ENCODE data around the gene SPATA4.

DNA sequence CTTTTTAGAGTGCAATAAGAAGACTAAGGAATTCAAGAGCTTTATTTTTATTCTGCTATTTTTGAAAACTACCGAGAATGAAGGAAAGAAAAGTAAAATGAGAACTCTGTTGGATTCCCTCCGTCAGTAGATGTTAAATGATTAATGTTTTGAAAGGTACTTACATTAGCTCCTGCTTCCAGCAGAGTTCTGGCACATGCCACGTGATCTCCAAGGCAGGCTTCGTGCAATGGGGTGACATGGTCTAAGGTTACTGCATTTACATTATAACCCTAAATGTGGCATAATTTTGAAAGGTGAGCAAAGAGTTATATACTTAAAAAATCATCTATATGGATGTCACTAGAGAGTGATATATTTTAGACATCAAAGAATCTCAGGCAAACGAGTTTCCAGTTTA, 26.8 kb upstream of the SPATA4 start:
- TF ChIP-seq EZH2 (optimal IDR thresholded peaks at IDR 0.05; ENCODE audit: low read depth, low read length) (no peak), EZH2phosphoT487 (IDR thresholded peaks at IDR 0.05; ENCODE audit: low read length) (no peak)
- TF ChIP-seq, protein P1, sequence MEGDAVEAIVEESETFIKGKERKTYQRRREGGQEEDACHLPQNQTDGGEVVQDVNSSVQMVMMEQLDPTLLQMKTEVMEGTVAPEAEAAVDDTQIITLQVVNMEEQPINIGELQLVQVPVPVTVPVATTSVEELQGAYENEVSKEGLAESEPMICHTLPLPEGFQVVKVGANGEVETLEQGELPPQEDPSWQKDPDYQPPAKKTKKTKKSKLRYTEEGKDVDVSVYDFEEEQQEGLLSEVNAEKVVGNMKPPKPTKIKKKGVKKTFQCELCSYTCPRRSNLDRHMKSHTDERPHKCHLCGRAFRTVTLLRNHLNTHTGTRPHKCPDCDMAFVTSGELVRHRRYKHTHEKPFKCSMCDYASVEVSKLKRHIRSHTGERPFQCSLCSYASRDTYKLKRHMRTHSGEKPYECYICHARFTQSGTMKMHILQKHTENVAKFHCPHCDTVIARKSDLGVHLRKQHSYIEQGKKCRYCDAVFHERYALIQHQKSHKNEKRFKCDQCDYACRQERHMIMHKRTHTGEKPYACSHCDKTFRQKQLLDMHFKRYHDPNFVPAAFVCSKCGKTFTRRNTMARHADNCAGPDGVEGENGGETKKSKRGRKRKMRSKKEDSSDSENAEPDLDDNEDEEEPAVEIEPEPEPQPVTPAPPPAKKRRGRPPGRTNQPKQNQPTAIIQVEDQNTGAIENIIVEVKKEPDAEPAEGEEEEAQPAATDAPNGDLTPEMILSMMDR (IDR thresholded peaks at IDR 0.05; ENCODE audit: low read length), result no peak

Data from MM.1S (cell line).